HG02870 (cell line): ENCODE measurements around the gene SORT1.
A peak's percentile ranks its signal among the peaks of the same experiment; 100 is the strongest.
"Not testable (repeated sequence)": the region's sequence is repeated elsewhere in the genome, so short reads cannot be mapped to it uniquely, and the experiment has no call there.

Experiments used
- ATAC-seq: cut with Tn5 transposase; IDR thresholded peaks from one replicate; pipeline ENCODE4 v1.9.1; 2021; ENCODE audit warnings: mild to moderate bottlenecking, moderate library complexity; ENCODE audit not compliant: unreplicated experiment

Gene SORT1

GRCh38 chr1:109301874-109302273 is 95.8 kb downstream of the SORT1 start:
- ATAC-seq, result no peak

- ATAC-seq, result no peak
Measured at GRCh38 chr1:109300650-109301151, 97.0 kb downstream of the SORT1 start.

GRCh38 chr1:109299558-109300343 is 98.0 kb downstream of the SORT1 start:
- ATAC-seq, result no peak

- ATAC-seq, result no peak
Measured at GRCh38 chr1:109298666-109299557, 98.8 kb downstream of the SORT1 start.

- no peak for ATAC-seq
Measured at GRCh38 chr1:109296782-109297181, 100.9 kb downstream of the SORT1 start.

- ATAC-seq, result no peak
Measured at GRCh38 chr1:109295712-109296415, 101.9 kb downstream of the SORT1 start.

- ATAC-seq, result no peak
Measured at GRCh38 chr1:109294481-109294880, 103.2 kb downstream of the SORT1 start.

- no peak for ATAC-seq
Measured at GRCh38 chr1:109293026-109293425, 104.7 kb downstream of the SORT1 start.

- no peak for ATAC-seq
Measured at GRCh38 chr1:109292364-109292763, 105.4 kb downstream of the SORT1 start.

GRCh38 chr1:109290998-109291397 is 106.7 kb downstream of the SORT1 start:
- no peak for ATAC-seq

GRCh38 chr1:109290137-109290536 is 107.6 kb downstream of the SORT1 start:
- ATAC-seq, result no peak

- not testable (repeated sequence) for ATAC-seq
Measured at GRCh38 chr1:109286762-109287161, 111.0 kb downstream of the SORT1 start.

- ATAC-seq, result peak; percentile 26
Measured at GRCh38 chr1:109283748-109284600, 113.7 kb downstream of the SORT1 start.

- ATAC-seq, result peak; percentile 94
Measured at GRCh38 chr1:109282952-109283747, 114.6 kb downstream of the SORT1 start, which contains the start of gene PSRC1. Gene PSRC1 (minus strand): TSS chr1:109283145.

GRCh38 chr1:109282497-109282951 is 115.2 kb downstream of the SORT1 start:
- ATAC-seq, result no peak

- no peak for ATAC-seq
Measured at GRCh38 chr1:109281680-109282496, 115.8 kb downstream of the SORT1 start.

- no peak for ATAC-seq
Measured at GRCh38 chr1:109280862-109281261, 116.9 kb downstream of the SORT1 start.

- no peak for ATAC-seq
Measured at GRCh38 chr1:109279615-109280278, 118.0 kb downstream of the SORT1 start.
